ENCODE measurements around the gene ARL10. TPM values are rescaled to one million over a fixed set of nuclear protein-coding genes. Genes with fewer than 3 reads are reported as not detected.

Gene ARL10
- total RNA-seq, 1 donor from 2014 or later: 34.6 TPM

Small RNA genes lying within 50 kb of the gene (small RNA-seq; reads per million reads assigned to genes)
- gene MIR1271: 149 reads per million, percentile 98 among the genes with 10 or more reads in this experiment

Other genes with a start within 250 kb of the ARL10 start
- 9.8 TPM for gene SIMC1, start 127.1 kb upstream of the ARL10 start, total RNA-seq
- gene KIAA1191, start 3.7 kb upstream of the ARL10 start, total RNA-seq: 111 TPM
- 12.6 TPM for gene NOP16, start 23.1 kb downstream of the ARL10 start, total RNA-seq
- gene HIGD2A, start 23.3 kb downstream of the ARL10 start, total RNA-seq: 27.7 TPM
- 71.3 TPM for gene CLTB, start 51.1 kb downstream of the ARL10 start, total RNA-seq
- 33.4 TPM for gene FAF2, start 82.9 kb downstream of the ARL10 start, total RNA-seq
- 9.8 TPM for gene RNF44, start 171.9 kb downstream of the ARL10 start, total RNA-seq
- under 0.01 TPM for gene CDHR2, start 183.9 kb downstream of the ARL10 start, total RNA-seq
- gene GPRIN1, start 244.7 kb downstream of the ARL10 start, total RNA-seq: 101 TPM

All from frontal cortex (tissue), 1 donor.